Astrocyte (in vitro differentiated cells and primary cell): ENCODE data around the gene EDDM13.

Source experiments
- CTCF ChIP-seq: IDR thresholded peaks from 2 replicates; pipeline ENCODE4 v1.5.1; 2011; ENCODE audit warnings: low read depth, mild to moderate bottlenecking, inconsistent platforms, low read length, moderate library complexity; ENCODE audit not compliant: insufficient read depth
- EZH2 ChIP-seq: IDR thresholded peaks from 2 replicates; pipeline ENCODE4 v1.6.1; 2012; ENCODE audit warnings: mild to moderate bottlenecking, low read length, inconsistent platforms; ENCODE audit not compliant: insufficient read depth

GRCh38 chr19:56282809-56283208 lies 10.3 kb downstream of the EDDM13 start:
- no peak for TF ChIP-seq CTCF
- no peak for TF ChIP-seq EZH2
